PC-9 (cell line): ENCODE measurements around the gene TRIO. TPM values are rescaled to one million over a fixed set of nuclear protein-coding genes. Genes with fewer than 3 reads are reported as not detected.

ENCODE experiments used
- BruUV-seq: library from RNA; stranded (reverse); fragments of 400-500 nt; replicated peaks from 2 replicates; lab custom pipeline; 2021; lab: Mats Ljungman, UMichigan
- CTCF ChIA-PET: fragments of 300-600 bp; sonication (Branson Sonifier 250); formaldehyde crosslinking; loops from one replicate; lab custom pipeline; 2022; ENCODE audit warnings: antibody characterized with exemption; lab: Charles Lee
- POLR2A ChIA-PET: fragments of 300-600 bp; sonication (Branson Sonifier 250); formaldehyde crosslinking; loops from one replicate; lab custom pipeline; 2022; ENCODE audit warnings: antibody characterized with exemption; ENCODE audit not compliant: unreplicated experiment; lab: Charles Lee
- DNase-seq, 2 experiments: peaks; one replicate each; pipeline versions ENCODE4 v3.0.0 to v3.0.0-alpha.2; 2015 to 2022; ENCODE audit warnings: mixed read lengths in 1 of 2
- H2AFZ ChIP-seq: fragments of 200-600 bp; sonication (generic); 2 replicates; pipeline ENCODE4 v1.8.1; 2017; ENCODE audit warnings: antibody characterized with exemption
- H3F3A ChIP-seq: fragments of 200-600 bp; sonication (generic); 2 replicates; pipeline ENCODE4 v1.8.1; 2017; ENCODE audit warnings: antibody characterized with exemption, mild to moderate bottlenecking, low read depth; ENCODE audit not compliant: insufficient read depth
- H3K27ac ChIP-seq: fragments of 200-600 bp; sonication (generic); 2 replicates; pipeline ENCODE4 v1.6.1; 2016; ENCODE audit warnings: mixed run types
- H3K27me3 ChIP-seq: fragments of 200-600 bp; sonication (generic); 2 replicates; pipeline ENCODE4 v1.6.1; 2016; ENCODE audit warnings: low read depth, mixed run types; ENCODE audit not compliant: insufficient read depth
- H3K36me3 ChIP-seq: fragments of 200-600 bp; sonication (generic); 2 replicates; pipeline ENCODE4 v1.6.1; 2016; ENCODE audit warnings: low read depth, mixed run types
- H3K4me1 ChIP-seq: fragments of 200-600 bp; sonication (generic); replicated peaks from 2 replicates; pipeline ENCODE4 v1.6.1; 2016; ENCODE audit warnings: mixed run types; ENCODE audit not compliant: insufficient read depth
- H3K4me2 ChIP-seq: fragments of 200-600 bp; sonication (generic); 2 replicates; pipeline ENCODE4 v1.6.1; 2017; ENCODE audit warnings: mixed run types
- H3K4me3 ChIP-seq: fragments of 200-600 bp; sonication (generic); 2 replicates; pipeline ENCODE4 v1.6.1; 2016; ENCODE audit warnings: mixed run types
- H3K79me2 ChIP-seq: fragments of 200-600 bp; sonication (generic); 2 replicates; pipeline ENCODE4 v1.6.1; 2017; ENCODE audit warnings: low read depth, mixed run types
- H3K9me2 ChIP-seq: fragments of 200-600 bp; sonication (generic); 2 replicates; pipeline ENCODE4 v1.8.1; 2017; ENCODE audit warnings: mild to moderate bottlenecking; ENCODE audit not compliant: insufficient read depth
- H3K9me3 ChIP-seq: fragments of 200-600 bp; sonication (generic); 2 replicates; pipeline ENCODE4 v1.8.1; 2016; ENCODE audit warnings: low read depth; ENCODE audit not compliant: insufficient read depth
- H4K20me1 ChIP-seq: fragments of 200-600 bp; sonication (generic); 2 replicates; pipeline ENCODE4 v1.8.1; 2017; ENCODE audit not compliant: insufficient read depth
- EZH2 ChIP-seq: fragments of 200-600 bp; sonication (generic); IDR thresholded peaks from 2 replicates; pipeline ENCODE4 v1.8.0; 2017; ENCODE audit warnings: antibody characterized with exemption, low read depth
- intact Hi-C: fragments of 100-400 bp; cut with micrococcal nuclease; formaldehyde crosslinking; loops from one replicate; pipeline ENCODE4 v1.10.0; 2022; ENCODE audit not compliant: unreplicated experiment
- total RNA-seq: library from RNA; stranded (reverse); gene quantifications from 2 replicates; pipeline ENCODE4 v1.2.3, GENCODE V29; 2021
- TF ChIP-seq, protein P1 (sequence below): fragments of 200-600 bp; sonication (generic); conservative IDR thresholded peaks from 2 replicates; pipeline ENCODE4 v1.6.1; 2017; ENCODE audit warnings: mixed run types, antibody characterized with exemption, mild to moderate bottlenecking, moderate library complexity

TRIO gene
- total RNA-seq, 1 experiment from 2014 or later = 596 TPM

DNA sequence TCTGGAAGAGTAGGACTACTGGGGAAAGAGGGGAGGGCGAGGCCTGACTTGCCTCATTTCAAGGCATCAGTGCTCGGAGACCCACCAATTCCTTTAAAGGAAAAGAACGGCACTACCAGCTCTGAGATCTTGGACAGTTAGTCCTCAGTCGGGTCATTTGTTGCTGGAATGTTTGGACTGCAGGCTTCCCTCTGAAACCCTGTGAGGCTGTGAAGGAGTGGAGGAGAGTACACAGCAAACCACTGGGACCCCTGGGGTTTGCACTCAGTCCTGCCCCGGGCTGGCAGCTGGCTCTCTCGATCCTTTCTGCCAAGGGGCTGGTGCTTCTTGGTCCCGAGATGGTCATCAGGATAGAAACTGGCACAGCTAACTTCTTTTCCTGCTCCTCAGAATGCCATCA lies 194.5 kb downstream of the TRIO start:
- intact Hi-C loops = no loop called here
- Histone ChIP-seq H3K27me3 (no peaks in the 10 kb centered on the region), H2AFZ (no peak overlapping the region), H3F3A (no peaks in the 10 kb centered on the region), H3K4me3 (no peak overlapping the region), H3K9me3 (no peaks in the 10 kb centered on the region), H3K4me1 (no peaks in the 10 kb centered on the region), H3K27ac (no peak overlapping the region), H3K9me2 (no peaks in the 10 kb centered on the region), H3K79me2 (no peaks in the 10 kb centered on the region), H3K4me2 (no peak overlapping the region), H4K20me1 (peaks cover 16% of the 10 kb centered on the region), H3K36me3 (0 out of 2 replicates have a peak, but pooled peaks cover 6% of the 10 kb centered on the region)
- ChIA-PET POLR2A (no interaction called here), CTCF (interaction anchor here (0.8 to 1.1 kb wide), 2 partner anchors 9 to 26 kb away, joined by 3 read pairs; no protein-coding TSS in a partner anchor)
- no TSS peak for BruUV-seq
- TF ChIP-seq, protein P1, sequence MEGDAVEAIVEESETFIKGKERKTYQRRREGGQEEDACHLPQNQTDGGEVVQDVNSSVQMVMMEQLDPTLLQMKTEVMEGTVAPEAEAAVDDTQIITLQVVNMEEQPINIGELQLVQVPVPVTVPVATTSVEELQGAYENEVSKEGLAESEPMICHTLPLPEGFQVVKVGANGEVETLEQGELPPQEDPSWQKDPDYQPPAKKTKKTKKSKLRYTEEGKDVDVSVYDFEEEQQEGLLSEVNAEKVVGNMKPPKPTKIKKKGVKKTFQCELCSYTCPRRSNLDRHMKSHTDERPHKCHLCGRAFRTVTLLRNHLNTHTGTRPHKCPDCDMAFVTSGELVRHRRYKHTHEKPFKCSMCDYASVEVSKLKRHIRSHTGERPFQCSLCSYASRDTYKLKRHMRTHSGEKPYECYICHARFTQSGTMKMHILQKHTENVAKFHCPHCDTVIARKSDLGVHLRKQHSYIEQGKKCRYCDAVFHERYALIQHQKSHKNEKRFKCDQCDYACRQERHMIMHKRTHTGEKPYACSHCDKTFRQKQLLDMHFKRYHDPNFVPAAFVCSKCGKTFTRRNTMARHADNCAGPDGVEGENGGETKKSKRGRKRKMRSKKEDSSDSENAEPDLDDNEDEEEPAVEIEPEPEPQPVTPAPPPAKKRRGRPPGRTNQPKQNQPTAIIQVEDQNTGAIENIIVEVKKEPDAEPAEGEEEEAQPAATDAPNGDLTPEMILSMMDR = no peak
- no peak for TF ChIP-seq EZH2
- DNase-seq = no peak

DNA sequence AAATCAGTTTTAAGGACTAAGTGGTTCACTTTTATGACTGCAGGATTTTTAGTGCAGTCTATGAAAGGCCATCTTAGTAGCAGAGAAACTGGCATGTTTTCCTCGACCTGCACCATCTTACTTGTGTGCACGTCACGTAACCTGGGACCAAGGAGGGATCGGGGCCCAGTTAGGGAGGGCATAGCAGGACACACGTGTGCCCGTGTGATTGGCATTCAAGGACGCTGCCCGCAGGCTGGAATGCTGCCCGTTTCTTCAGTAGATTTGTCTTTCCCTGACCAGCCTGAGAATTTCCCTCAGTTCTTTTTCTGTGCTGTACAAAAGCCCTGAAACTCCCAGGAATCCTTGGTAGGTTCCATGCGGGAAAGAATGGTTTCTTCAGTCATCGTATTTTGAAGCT lies 196.3 kb downstream of the TRIO start:
- no peak overlapping the region for H3K27ac ChIP-seq
- H3K9me3 ChIP-seq = no peaks in the 10 kb centered on the region
- CTCF ChIA-PET = no interaction called here
- intact Hi-C loops = no loop called here
- no peaks in the 10 kb centered on the region for H3K79me2 ChIP-seq
- H3K27me3 ChIP-seq = no peaks in the 10 kb centered on the region
- TF ChIP-seq, protein P1 = no peak
- TF ChIP-seq EZH2 = no peak
- 0 out of 2 replicates have a peak, but pooled peaks cover 11% of the 10 kb centered on the region for H3K36me3 ChIP-seq
- DNase-seq = no peak
- H3K4me2 ChIP-seq = no peak overlapping the region
- no peaks in the 10 kb centered on the region for H3K9me2 ChIP-seq
- POLR2A ChIA-PET = no interaction called here
- no TSS peak for BruUV-seq
- no peak overlapping the region for H2AFZ ChIP-seq
- no peaks in the 10 kb centered on the region for H3K4me1 ChIP-seq
- peaks cover 9% of the 10 kb centered on the region for H4K20me1 ChIP-seq
- H3F3A ChIP-seq = no peaks in the 10 kb centered on the region; the same call in 1 of the 2 replicates
- no peak overlapping the region for H3K4me3 ChIP-seq

DNA sequence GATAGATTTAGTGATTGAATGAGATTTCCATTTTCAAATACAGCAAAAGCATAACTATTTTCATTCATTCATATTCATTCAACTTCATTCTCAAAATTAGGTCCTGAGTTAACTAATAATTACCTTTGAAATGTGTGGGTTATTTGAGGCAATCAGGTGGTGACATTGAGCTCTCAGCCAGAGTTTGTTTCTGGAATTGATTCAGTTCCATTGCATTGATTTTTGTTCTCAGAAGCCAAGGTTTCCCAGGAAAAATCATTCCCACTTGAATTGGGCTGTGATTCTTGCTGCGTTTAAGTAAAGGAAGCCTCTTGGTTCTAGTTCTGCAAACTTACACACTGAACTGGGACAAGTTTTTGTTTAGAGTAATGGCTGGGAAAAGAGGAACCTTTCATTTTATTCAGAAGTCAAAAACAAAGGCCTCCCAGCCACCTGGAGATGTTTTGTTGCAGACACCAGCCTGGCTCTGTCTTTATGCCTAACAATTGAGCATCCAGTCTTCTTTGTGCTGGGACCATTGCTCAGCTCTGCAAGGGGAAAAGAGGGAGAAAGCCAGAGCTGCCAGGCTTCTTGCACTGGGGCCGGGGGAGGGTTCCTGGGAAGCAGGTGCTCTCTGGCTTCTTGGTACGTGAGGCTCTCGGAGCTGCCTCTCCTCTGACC lies 198.6 kb downstream of the TRIO start:
- H3K27ac ChIP-seq = no peak overlapping the region
- no peaks in the 10 kb centered on the region for H3K9me2 ChIP-seq
- no TSS peak for BruUV-seq
- no peak overlapping the region for H2AFZ ChIP-seq
- no peak overlapping the region for H3K4me3 ChIP-seq
- ChIA-PET CTCF (no interaction called here), POLR2A (interaction anchor here (0.7 kb wide), 1 partner anchor 396 kb away, joined by 3 read pairs; no protein-coding TSS in a partner anchor)
- H3K9me3 ChIP-seq = no peaks in the 10 kb centered on the region
- H3K79me2 ChIP-seq = no peaks in the 10 kb centered on the region
- no peak for DNase-seq
- H4K20me1 ChIP-seq = peaks cover 9% of the 10 kb centered on the region
- no peaks in the 10 kb centered on the region for H3K27me3 ChIP-seq
- peaks cover 11% of the 10 kb centered on the region; the same call in 1 of the 2 replicates for H3F3A ChIP-seq
- intact Hi-C loops = no loop called here
- no peaks in the 10 kb centered on the region for H3K4me1 ChIP-seq
- peaks cover 15% of the 10 kb centered on the region; the same call in 1 of the 2 replicates for H3K36me3 ChIP-seq
- H3K4me2 ChIP-seq = no peak overlapping the region
- no peak for TF ChIP-seq EZH2
- TF ChIP-seq, protein P1 = no peak
